ENCODE measurements around the gene DNAL4.

DNAL4 gene, protein sequence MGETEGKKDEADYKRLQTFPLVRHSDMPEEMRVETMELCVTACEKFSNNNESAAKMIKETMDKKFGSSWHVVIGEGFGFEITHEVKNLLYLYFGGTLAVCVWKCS

DNA sequence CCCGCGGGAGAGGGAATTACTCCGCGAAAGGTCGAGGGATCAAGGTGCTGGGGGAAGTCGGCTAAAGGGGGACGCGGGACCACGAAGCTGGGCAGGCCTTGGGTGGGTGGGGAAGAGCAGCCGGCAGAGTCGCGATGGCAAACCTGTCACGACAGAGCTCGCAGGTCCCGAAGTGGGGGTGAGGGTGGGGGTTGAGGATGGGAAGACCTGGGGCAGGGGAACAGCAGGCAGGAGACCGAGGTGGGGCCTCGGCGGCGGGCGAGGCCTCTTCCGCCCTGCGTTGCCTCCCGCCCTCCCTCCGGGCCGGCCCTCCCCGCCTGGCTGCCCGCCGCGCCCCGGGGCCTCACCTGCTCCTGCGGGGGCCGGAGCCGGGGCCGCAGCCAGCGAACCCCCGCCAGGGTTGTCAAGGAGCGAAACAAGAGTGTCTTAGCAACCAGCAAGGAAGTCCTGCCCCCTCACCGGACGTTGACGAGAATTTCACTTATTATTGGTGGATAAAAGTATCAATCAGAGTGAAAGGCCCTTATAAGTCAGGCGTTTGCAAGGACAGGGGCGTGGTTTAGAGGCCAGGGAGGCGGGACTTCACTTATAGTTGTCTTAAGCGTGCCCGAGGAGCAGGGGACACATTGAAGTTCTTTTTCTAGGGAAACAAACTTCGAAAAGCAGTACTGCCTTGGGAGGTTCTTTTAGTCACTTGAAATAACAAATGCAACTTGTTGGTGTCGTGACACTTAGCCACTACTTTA lies at the start of gene DNAL4:
Gene DNAL4 (minus strand): TSS at position 423 of the 746 bp plus-strand sequence. CDS start 11,412 bp downstream, outside the sequence.
- DNase-seq (ENCODE audit: low read depth in 3 of 3, low spot score in 1 of 3), result peak; percentile 73 to 84 (median 80)

DNA sequence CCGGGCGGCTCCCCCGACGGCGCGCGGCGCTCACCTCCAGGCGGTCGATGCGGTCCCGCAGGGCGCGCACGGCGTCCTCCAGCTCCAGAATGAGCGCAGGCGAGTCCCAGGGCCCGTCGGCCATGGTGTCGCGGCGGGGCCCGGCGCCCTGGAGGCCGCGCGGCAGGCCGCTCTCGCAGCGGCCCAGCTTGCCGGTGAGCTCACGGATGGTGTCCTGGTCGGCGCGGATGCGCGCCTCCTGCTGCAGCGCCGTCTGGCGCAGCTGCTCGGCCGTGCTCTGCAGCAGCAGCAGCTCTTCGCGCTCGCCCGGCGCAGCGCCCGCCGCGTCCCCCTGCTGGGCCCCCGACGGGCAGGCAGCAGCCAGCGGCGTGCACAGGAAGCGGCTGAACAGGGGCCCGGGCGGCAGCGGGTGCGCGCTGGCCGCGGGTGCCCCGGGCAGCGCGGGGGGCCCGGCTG lies 49.3 kb upstream of the DNAL4 start:
- peak; percentile 10 to 41 (median 27) for DNase-seq (ENCODE audit: low read depth in 3 of 3, low spot score in 1 of 3)

DNA sequence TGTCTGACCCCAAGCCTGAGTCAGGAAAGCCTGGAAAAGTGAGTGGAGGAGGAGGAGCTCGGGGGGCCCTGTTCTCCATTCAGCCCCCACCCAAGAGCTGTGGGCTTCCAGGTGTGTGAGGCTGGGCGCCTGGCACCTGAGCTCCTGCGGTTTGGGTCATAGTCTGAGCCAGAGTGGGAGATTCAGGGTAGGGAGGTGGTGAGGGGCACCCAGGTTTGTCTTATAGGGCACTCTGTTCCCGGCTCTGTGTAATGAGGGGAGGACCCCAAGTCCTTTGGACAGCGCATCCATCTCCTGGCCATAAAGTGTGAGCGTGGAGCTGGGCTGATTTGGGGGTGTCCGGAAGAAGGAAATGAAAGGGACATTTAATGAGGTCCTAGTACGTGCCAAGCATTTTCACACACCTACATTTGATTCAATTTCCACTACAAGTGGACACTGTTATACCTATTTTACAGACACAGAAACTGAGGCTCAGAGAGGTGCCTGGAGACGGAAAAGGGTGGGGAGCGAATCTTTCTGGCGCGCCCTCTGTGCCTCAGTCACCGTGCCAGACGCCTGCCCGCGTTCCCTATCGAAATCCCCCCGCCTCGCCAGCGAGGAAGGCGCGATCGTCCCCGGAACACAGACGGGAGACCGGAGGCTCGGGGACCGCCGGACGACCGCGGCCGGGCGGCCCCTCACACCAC lies 48.7 kb upstream of the DNAL4 start:
- DNase-seq (ENCODE audit: low read depth in 3 of 3, low spot score in 1 of 3), result no peak

DNA sequence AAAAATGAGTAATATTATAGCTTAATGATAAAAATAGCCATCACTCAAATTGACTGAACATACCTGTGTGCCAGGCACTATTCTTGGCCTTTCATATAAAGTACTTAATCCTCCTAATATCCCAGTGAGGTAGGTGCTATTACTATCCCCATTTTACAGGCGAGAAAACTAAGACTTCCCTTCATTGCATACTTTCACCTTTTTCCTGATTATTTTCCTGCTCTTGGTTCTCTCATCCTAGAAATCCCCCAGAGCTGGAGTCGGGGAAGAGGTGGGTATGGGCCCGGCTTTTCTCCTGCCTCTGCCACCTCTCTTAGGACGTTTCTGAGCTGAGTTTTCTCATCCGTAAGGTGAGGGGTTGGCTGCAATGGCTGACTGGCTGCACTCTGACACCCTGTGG lies 47.7 kb upstream of the DNAL4 start:
- DNase-seq (ENCODE audit: low read depth in 3 of 3, low spot score in 1 of 3), result no peak

DNA sequence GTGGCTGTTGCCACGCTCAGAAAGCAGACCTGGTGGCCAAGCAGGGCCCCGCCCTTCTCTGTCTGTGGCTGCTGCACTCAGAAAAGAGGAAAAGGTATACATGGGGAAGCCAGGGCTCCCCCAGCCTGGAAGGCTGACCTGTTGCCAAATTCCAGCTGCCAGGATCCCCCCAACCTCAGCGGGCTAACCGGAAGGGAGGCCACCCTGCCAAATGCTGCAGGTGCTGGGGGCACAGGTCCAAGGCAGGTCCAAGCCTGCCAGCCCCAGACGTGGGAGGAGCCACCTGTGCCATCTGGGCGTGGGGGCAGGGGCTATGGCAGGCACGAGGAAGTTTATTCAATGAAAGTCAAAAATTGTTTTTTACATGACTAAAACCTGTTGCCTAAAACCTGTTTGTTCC lies 47.3 kb upstream of the DNAL4 start:
- no peak for DNase-seq (ENCODE audit: low read depth in 3 of 3, low spot score in 1 of 3)

DNA sequence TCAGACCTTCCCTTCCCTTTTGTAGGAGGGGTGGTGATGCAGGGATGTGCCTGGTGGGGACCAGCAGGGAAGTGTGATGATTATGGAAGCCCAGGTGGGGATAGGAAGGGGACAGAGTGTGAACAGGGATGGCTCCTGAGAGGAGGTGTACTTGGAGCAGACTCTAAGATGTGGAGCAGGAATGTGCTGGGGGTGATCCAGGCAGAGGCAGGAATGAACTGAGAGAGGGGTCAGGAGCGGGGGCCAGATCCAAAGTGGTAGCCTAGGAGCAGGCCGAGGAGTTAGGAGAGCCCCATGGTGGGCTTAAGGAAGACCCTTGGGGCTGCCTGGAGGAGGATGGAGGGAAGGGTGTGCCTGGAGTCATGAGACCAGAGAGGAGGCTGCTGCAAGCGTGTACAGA lies 46.2 kb upstream of the DNAL4 start:
- DNase-seq (ENCODE audit: low read depth in 3 of 3, low spot score in 1 of 3), result no peak

DNA sequence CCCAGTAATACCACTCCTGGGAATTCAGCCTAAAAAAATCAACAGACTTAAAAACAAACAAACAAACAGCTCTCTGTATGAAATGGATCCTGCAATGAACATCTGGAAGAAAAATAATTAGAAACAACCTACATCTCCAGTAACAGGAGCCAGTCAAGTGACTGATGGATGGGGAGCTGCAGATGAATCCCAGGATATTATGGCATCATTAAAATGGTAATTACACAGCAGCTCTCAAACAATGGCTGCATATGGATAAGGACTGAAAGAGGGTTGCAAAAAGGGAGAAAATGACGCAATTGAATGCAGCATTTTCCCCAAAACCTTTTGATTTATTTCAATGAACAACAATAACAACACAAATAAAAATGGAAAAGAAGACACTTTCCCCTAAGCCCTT lies 45.7 kb upstream of the DNAL4 start:
- DNase-seq (ENCODE audit: low read depth in 3 of 3, low spot score in 1 of 3), result no peak

DNA sequence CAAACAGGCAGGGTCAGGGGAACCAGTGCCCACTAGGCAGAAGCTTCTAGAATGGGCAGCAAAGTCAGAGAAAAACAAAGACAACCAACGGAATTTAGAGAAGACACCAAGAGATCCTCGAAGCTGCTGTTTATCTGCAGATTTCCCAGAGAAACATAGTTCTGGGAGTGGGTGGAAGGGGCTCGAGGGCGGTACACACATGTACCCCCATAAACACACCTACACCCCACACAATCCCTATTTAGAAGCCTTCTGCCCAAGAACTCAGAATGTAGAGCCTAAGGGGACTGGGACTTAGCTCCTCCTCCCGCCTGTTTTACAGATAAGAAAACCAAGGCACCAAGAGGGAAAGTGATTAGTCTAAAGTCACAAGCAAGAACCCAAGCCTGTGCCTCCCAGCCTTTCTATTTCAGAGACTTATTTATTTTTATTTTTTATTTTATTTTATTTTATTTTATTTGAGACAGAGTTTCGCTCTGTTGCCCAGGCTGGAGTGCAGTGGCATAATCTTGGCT lies 43.5 kb upstream of the DNAL4 start:
- DNase-seq (ENCODE audit: low read depth in 3 of 3, low spot score in 1 of 3), result no peak

DNA sequence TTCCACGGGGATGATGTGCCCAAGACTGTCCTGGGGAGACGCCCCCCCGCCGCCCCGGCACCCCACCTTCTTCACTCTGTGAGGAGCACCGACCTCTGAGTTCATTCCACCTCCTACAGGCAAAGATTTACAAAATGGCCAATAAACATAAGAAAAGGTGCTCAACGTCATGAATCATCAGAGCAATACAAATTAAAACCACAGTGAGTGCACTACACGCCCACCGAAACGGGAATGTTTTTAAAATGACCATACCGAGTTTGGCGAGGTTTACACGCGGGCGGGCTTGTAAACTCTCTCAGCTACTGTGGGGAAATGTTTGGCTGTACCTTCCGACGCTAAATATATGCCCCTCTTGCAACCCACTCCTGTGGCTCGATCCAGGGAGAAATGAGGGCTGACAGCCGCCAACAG lies 42.0 kb upstream of the DNAL4 start:
- DNase-seq (ENCODE audit: low read depth in 3 of 3, low spot score in 1 of 3), result no peak

DNA sequence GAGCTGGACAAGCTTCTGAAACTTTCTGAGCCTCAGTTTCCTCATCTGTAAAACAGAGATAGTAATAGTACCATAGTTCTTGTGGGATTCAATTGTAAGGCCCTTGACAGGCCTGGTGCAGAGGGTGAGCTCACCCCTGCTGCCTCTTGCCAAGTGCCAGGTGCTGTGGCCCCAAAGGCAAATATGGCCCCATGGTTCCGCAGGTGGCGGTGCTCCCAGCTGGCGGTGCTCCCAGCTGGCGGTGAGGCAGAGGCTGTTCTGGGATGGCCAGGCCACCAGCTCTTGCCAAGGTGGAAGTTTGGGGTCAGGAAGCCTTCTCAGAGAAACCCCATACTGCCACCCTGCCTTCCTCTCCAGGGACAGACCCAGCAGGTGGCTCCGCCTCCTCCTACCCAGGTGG lies 41.0 kb upstream of the DNAL4 start:
- no peak for DNase-seq (ENCODE audit: low read depth in 3 of 3, low spot score in 1 of 3)

DNA sequence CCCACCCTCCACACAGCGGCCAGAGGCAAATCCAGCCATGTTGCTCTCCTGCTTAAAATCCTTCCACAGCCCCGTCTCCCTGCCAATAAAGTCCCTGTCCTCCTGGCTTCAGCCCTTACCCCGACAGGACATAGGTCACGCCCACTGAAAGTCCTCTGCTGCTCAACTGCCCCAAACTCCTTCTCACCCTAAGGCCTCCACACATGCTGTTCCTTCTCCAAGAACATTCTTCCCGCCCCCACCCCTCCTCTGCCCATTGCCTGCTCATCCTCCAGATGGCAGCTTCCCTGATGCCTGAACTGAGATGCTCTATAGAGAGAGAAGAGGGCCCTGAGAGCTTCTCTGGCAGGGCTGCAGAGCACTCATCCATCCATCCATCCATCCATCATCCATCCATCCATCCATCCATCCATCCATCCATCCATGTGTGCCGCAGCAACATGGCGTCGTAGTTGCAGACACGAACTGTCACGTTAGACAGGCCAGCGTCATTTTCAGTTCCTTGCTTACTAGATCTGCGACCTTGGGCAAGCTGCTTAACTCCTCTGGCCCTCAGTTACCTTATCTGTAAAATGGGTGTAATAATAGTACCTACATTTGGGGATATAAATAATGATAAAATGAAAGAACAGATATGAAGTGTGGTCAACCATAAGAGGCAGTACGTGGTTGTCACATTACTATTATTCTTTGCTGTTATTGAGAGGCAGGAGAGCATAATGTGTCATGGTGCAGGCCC lies 40.4 kb upstream of the DNAL4 start:
- no peak for DNase-seq (ENCODE audit: low read depth in 3 of 3, low spot score in 1 of 3)

DNA sequence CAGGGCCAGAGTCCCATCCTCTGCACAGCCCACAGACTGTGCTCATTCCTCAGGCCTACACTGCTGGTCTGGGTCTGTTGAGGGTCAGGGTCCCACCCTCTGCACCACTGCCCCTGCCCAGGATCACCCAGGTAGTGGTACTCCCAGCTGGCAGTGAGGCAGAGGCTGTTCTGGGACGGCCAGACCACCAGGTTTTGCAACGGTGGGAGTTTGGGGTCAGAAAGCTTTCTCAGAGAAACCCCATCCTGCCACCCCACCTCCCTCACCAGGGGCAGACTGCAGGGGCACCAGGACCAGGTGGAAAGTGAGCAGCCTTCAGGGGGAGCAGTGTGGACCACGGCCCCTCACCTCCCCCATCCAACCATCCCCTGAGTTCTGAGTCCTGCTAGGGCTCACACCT lies 39.1 kb upstream of the DNAL4 start:
- no peak for DNase-seq (ENCODE audit: low read depth in 3 of 3, low spot score in 1 of 3)

DNA sequence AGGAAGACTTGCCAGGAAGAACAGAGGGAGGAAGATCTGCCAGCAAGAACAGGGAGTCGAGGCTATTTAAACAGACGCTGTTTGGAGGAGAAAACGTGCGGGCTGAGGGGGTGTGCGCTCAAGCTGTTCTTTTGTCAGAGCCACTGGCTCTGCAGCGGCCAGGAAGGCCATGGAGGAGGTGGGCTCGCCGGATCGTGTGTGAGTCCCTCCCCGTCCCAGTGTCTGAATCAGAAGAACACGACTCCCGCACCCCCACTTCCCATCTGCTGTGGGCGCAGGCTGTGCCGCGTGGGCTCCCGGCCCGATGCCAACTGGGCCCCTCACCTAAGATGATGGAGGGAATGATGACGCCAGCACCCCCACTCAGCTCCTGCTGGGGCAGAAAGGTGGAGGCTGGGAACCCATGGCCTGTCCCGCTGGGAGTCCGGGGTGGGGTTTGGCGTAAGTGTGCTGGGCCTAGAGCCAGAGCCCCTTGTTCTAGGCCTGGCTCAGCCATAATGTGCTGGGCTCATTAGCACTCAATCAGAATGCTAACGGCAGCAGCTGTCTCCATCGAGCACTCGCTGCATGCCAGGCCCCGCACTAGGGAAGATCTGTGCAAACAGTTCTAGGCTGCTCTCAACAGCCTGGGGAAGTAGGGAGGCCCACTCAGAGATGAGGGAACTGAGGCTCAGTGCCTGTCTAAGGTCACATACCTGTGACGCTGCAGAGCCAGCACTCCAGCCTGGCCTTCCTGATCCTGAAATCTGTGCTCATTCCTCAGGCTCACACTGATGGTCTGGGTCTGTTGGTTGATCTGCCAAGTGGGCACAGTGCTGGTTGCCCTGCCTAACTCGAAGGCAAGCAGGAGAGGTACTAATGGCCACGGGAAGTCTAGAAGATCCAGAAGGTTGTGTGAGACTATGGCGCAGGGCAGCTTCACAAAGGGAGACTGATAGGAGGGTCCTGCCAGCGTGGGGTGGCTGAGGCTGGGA lies 38.3 kb upstream of the DNAL4 start:
- no peak for DNase-seq (ENCODE audit: low read depth in 3 of 3, low spot score in 1 of 3)

DNA sequence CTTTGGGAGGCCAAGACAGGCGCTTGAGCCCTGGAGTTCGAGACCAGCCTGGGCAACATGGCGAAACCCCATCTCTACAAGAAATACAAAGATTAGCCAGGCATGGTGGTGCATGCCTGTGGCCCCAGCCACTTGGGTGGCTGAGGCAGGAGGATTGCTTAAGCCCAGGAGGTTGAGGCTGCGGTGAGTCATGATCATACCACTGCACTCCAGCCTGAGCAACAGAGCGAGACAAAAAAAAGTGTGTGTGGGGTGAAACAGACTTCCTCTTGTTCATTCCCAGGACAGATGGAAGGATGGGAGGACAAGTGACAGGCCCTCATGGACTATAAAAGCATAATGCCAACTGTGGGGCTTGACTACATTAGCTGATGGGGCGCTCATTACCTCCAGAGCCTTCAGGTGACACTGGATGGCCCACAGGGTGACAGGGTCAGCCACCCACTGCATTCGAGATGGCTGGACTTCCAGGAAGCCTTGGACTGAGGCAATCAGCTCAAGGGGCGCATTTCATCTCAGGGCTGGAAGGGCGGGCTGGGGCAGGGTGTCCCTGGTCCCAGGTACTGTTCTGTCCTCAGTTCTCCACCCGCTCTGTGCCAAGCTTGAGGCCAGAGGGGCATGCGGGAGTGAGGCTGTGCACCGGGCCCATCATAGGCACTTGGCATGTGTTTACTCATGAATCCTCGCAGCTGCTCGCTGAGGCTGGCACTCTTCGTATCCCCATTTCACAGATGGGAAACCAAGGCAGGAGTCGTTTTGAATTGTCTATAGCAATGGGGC lies 37.4 kb upstream of the DNAL4 start:
- no peak for DNase-seq (ENCODE audit: low read depth in 3 of 3, low spot score in 1 of 3)

DNA sequence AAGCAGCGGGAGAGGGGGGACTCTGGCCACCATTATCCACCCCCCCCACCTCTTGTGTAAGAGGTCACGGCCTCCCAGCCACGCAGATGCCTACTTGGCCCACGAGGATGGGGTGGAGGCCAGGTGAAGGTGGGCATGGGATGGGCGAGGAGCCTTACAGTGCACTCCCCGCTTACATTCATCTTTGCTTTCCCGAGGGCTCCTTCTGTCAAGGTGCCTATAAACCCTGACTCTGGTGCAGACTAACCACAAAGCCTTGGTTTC lies 36.8 kb upstream of the DNAL4 start:
- no peak for DNase-seq (ENCODE audit: low read depth in 3 of 3, low spot score in 1 of 3)

DNA sequence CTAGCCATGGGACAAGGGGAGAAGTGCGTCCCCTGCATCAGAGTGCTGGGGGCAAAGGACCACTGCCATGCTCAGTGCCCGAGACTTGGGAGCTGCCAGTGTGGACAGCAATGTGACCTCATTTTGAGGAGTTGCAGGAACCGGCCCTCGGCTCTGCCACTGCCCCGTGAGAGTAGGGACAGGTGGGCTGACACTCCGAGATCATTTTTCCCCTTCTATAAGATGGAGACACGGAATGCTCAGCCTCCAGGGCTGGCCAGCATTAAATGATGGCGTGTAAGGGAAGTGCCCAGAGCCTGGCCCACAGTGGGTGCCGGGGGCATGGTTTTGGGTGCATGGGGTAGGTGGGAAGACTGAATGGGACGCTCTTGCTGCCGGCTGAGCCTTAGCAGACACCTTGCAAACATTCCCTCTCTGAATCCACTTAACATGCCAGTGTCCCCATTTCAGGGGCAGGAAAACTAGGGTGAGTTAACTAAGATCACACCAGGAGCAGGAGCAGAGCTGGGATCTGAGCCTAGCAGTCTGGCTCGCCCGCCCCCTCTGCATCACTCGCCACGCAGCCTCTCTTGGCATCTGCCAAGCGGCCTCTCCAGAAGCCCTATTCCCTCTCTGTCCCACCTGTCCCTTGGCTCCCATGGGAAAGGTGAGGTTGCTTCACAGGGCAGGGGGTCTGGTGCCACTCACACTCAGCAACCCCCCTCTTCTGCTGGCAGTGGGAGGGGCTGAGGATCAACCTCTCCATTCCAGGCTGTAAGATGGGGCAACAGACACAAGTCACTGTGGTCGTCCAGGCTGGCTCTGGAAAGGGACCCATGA lies 36.3 kb upstream of the DNAL4 start:
- no peak for DNase-seq (ENCODE audit: low read depth in 3 of 3, low spot score in 1 of 3)

DNA sequence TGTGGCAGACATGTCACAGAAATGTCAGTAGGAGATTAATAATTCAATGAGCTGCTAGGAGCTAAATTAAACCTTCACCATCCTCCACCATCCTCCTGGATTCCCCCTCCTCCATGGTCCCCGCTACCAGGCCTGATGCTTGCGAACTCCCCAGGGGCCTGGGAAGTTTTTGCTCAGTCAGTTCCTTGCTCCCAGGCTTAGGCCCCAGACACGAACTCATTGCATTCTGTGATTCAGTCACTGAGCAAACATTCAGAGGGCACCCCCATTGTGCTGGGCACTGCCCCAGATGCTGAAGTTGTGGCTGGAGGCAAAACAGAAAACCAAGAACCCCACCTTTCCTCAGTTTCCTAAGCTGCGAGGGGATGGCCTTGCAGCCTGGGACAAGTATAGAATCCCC lies 35.5 kb upstream of the DNAL4 start:
- DNase-seq (ENCODE audit: low read depth in 3 of 3, low spot score in 1 of 3), result no peak

DNA sequence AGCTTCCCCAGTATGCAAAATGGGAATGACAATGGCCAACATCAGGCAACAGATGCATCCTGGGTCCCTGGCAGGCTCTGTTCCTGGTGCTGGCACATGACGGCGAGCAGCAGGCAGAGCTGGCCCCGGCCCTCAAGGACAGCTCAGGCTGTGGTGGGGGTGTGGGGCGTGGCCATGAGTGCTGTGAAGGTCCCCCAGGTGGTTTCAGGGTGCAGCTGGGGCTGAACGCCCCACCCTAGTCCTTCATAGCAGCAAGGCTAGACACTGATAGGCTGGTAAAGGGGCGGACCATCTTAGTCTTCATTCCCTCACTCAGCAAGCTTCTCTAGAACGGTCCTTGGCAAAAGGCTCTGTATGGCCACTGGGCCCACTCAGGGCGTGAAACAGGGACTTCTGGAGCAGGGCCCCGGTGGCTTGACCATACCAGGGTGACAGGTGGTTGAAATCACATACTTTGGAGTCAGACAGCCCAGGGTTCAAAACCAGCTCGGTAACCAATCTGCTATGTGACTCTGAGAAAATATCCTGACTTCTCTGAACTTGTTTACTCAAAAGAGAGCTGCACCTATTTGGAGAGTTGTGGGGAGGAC lies 34.8 kb upstream of the DNAL4 start:
- DNase-seq (ENCODE audit: low read depth in 3 of 3, low spot score in 1 of 3), result no peak

DNA sequence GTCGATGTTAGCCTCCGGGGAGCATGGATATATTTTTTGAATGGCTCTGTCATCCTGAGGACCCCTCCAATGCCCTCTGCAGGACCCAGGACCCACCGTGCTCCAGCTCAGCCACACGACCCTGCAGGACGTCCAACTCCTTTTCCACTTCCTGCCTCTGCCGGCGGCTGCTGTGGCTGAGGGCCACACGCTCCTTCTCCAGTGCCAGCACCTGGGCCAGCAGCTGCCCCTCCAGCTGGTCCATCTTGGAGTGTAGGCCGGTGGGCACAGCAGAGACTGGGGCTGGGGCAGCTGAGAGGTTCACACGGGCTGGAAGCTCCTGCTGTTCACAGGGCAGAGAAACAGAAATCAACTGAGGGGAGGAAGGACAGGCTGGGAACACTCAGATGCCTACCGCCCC lies 34.2 kb upstream of the DNAL4 start:
- DNase-seq (ENCODE audit: low read depth in 3 of 3, low spot score in 1 of 3), result no peak
